GM19023 (cell line): ENCODE measurements around the gene DNAH17.

Experiments used
- ATAC-seq: cut with Tn5 transposase; IDR thresholded peaks from one replicate; pipeline ENCODE4 v1.9.1; 2021; ENCODE audit warnings: mild to moderate bottlenecking, moderate library complexity; ENCODE audit not compliant: unreplicated experiment

DNAH17 gene

DNA sequence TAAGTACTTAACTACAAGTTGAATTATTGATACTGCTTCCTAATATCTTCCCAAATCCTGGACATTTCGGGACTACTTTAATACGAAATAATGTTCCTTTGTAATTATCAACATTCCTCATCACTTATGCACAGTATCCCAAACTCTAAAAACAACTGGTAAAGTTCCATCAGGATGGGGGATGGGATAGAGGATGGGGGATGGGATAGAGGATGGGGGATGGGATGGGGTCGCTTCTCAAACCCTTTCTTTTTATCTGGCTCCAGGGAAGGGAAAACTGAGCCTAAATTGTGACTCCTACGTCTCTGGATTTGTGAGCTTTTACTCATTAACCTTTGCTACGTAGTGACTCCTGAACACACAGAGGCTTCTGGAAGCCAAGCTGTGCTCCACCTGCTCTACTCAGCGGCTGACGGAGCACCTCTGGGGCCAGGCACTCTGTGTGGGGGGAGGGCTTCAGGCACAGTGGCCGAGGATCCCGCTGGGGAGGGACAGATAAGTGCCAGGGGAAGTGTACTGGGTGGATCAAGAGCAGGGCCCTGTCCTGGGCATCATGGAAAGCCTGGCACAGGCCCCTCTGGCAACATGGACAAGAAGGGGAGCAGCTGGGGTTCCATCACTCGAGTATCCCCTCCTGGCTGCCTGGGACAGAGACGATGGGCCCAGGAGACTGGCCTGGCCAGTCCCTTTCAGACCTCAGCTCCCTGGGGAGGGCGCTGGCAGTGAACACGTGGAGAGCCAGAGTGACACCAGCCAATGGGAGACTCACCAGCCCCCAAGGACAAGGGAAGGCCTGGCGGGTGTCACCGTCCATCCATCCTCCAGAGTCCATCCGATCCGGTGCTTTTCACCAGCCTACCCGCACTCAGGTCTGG, 142.5 kb downstream of the DNAH17 start:
- ATAC-seq: no peak

DNA sequence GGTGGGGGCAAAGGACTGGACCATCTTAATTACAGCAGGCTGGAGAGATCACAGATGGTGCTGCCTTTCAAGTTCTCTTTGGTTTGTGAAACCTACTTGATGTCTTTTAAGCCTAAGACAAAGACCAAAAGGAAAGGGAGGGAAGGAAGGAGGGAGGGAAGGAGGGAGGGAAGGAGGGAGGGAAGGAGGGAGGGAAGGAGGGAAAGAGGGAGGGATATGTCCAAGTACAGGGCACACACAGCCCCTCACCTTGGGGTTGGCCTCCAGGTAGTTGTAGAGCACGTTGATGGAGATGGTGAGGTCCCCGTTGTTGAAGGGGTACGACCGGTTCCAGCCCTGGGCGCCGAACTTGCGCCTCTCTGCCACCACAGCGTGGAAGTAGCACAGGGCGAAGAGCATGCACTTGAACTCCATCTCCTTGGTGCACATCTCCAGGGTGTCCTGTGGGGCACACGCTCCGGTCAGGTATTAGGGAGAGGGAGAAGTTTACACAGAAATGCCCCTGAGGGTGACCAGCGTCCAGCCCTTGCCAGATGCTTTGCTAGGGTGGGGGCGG, 143.3 kb downstream of the DNAH17 start:
- no peak for ATAC-seq

GRCh38 chr17:78433013-78433727, 144.0 kb downstream of the DNAH17 start:
- ATAC-seq: no peak

DNA sequence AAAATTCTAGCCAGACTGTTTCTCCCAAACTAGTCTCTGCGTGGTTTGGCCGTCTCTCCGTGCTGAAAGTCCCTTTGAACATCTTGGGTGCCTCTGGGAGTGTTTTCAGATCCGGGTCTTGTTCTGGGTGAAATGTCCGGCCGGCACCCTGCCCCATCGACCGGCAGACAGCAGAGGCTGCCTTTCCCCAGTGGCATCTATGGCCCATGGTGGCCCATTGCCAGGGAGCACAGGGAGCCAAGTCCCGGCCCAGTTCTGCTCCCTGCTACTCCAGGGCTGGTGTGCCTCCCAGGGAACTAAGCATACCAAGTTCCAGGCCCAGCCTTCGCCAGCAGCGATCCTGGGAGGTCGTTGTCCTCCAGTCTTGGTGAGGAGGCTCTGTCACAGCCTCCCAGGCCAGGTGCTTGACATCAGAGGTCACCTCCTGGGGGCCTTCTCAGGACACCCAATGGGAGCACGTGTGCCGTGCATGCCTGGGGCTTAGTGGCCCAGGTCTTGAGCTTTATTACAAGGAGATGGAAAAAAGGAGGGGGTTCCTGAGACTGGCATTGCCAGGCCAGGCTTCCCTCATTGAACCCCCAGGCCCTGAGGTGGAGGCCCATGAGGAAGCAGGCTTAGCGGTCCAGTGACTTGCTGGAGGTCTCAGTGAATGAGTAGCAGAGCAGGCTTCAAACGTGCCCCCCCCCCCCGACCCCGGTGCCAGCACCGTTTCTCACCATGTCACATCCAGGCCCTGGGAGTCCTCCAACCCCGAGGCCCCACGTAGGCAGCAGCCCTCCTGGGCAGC, 144.8 kb downstream of the DNAH17 start:
- no peak for ATAC-seq

DNA sequence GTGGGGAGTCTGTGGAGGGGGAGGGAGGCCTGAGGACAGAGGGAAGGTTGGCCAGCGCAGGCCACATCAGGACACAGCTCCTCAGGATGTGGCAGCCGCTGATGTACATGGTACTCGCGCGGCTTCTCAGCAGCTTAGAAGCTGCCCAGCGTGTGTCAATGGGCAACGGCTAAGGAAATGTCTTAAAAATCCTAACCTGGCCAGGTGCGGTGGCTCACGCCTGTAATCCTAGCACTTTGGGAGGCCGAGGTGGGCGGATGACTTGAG, 145.6 kb downstream of the DNAH17 start:
- ATAC-seq: no peak

DNA sequence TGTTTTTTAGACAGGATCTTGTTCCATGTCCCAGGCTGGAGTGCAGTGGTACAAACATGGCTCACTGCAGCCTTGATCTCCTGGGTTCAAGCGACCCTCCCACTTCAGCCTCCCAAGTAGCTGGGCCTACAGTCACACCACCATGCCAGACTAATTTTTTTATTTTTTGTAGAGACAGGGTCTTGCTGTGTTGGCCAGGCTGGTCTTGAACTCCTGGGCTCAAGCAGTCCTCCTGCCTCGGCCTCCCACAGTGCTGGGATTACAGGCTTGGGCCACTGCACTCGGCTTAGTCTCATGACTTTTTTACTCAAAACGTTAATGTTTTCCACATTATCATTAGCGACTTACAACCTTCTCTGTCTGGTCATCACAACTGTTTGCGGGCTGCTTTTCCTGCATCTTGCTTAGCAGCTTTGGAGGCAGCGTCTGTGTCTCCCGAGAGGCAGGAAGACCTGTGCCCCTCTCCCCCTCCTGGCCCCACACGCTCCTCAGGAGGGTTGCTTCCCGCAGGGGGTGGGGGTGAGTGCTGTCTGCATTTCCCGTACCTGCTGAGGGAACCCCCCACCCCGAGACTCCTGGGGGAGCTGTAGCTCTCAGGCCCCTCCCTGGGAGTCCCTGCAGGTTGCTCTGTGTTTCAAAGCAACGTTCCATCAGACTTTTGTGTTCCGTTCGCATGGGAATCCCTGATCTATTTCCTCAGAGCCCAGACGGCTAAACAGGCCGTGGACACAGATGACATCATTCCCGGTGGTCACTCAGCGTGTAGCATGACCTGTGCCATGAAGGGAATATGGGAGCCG, 146.1 kb downstream of the DNAH17 start:
- ATAC-seq: no peak

- ATAC-seq: no peak
These were observed 147.6 kb downstream of the DNAH17 start for GRCh38 chr17:78429618-78429995.

DNA sequence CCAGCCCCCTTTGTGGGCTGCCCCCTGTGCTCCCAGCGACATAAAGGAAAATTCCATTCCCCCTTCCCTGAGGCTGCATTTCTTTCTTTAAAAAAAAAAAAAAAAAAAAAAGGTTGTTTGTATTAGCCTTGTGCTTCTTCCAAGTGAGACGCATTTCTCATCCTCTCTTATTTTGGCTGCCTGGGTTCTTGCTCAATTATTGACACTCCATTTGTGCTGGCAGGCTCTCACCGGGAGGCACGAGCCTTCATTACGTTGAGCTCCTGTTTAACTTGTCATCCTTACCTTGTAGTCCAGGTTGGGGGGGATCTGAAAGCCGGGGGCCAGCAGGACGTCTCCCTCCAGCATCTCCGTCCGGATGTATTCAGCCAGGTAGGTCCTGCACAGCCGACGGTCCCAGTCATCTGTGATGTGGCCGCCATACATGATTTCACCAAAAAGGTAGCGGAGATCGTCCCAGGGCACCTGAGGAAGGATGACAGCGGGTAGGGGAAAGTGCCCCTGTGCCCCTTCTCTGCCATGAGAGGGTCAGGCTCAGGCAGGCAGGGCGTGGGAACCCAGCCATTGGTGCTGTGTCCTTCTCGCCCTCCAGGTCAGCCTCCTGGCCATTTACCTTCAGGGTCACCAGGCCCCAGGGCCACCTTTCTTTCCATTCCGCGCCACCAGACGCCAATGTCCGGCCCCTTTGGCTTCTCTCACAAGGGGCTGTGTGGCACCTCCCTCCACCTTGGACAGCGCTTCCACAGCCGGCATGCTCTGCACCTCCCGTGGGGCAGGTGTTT, 148.2 kb downstream of the DNAH17 start:
- no peak for ATAC-seq

- no peak for ATAC-seq
These were observed 149.1 kb downstream of the DNAH17 start for GRCh38 chr17:78428025-78428575.

DNA sequence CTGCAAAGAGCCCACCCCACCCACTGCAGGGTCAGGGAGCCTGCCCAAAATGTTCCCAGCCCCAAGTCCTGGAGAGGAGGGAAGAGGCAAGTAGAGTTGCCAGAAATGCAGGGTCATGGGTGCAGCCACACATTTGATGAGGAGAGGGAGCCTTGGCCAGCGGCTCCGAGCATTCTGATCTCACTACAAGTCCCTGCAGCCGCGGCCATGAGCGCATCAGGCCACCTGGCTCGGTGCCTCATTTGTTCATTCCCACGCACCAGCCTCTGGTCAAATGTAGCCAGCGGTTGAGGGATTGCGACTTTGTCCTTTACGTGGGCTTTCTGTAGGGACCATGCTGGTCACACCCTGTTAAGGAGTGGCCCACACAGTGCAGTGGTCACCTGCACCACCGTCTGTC, 150.1 kb downstream of the DNAH17 start:
- ATAC-seq: no peak

GRCh38 chr17:78426293-78426879, 150.8 kb downstream of the DNAH17 start:
- ATAC-seq: no peak

- ATAC-seq: no peak
These were observed 151.8 kb downstream of the DNAH17 start for GRCh38 chr17:78425429-78425828.

- ATAC-seq: no peak
These were observed 153.1 kb downstream of the DNAH17 start for GRCh38 chr17:78423961-78424675.

DNA sequence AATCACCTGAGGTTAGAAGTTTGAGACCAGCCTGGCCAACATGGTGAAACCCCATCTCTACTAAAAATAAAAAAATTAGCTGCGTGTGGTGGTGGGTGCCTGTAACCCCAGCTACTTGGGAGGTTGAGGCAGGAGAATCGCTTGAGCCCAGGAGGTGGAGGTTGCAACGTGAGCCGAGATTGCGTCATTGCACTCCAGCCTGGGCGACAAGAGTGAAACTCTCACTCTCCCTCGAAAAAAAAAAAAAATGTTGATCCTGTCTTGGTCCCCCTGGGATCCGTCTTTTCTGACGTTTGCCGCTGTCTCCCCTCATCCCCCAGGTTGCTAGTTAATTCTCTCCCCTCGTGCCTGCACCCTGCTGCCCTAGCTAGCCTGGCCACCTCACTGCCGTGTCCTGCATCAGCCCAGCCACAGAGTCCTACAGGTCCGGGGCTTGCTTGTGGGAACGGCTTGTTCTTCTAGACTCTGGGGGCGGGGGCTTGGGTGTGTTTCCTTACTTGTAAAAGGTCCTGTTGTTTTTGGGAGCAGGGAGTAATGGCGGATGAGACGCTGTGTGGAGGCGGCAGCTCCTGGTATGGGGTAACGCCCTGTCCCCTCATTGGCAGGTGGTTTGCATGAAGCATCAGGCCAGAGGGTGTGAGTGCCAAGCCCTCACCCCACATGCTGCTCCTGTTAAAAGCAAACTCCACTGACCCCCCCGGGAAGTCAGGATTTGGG, 154.2 kb downstream of the DNAH17 start:
- ATAC-seq: no peak

DNA sequence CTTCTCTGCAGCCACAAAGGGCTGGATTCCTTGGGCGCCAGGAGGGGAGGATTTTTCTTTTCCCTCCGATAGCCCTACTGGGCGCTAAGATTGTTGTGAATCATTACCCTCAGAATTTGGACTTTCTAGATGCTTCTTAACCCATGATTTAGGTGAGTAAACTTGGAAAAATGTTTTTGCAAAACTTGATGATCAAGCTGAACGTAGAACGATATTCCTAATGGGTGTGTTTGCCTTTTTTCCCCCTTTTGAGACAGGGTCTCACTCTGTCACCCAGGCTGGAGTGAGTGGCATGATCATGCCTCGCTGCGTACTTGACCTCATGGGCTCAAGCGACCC, 155.0 kb downstream of the DNAH17 start:
- ATAC-seq: no peak

GRCh38 chr17:78421534-78422266, 155.5 kb downstream of the DNAH17 start:
- ATAC-seq: no peak

GRCh38 chr17:78421084-78421533, 156.1 kb downstream of the DNAH17 start:
- no peak for ATAC-seq
